ENCODE measurements around the gene FMNL3.
"Not testable (repeated sequence)": the region's sequence is repeated elsewhere in the genome, so short reads cannot be mapped to it uniquely, and the experiment has no call there.

The FMNL3 gene

GRCh38 chr12:49733219-49734017, 26.2 kb upstream of the FMNL3 start:
- Histone ChIP-seq H3K36me3 (ENCODE audit: control insufficient read depth, insufficient read depth, low read length) (no peaks in the 10 kb centered on the region), H3K4me1 (ENCODE audit: control insufficient read depth, insufficient read depth, low read length) (no peaks in the 10 kb centered on the region), H3K9me3 (ENCODE audit: control insufficient read depth, low read length) (no peaks in the 10 kb centered on the region), H3K4me3 (ENCODE audit: low read length) (no peak overlapping the region), H3K9ac (ENCODE audit: low read length) (no peak overlapping the region), H3K27me3 (ENCODE audit: control insufficient read depth, insufficient read depth, low read length) (no peaks in the 10 kb centered on the region)

GRCh38 chr12:49730568-49731101, 23.4 kb upstream of the FMNL3 start:
- Histone ChIP-seq H3K9ac (ENCODE audit: low read length) (no peak overlapping the region), H3K27me3 (ENCODE audit: control insufficient read depth, insufficient read depth, low read length) (no peaks in the 10 kb centered on the region), H3K4me1 (ENCODE audit: control insufficient read depth, insufficient read depth, low read length) (no peaks in the 10 kb centered on the region), H3K9me3 (ENCODE audit: control insufficient read depth, low read length) (no peaks in the 10 kb centered on the region), H3K4me3 (ENCODE audit: low read length) (no peak overlapping the region), H3K36me3 (ENCODE audit: control insufficient read depth, insufficient read depth, low read length) (no peaks in the 10 kb centered on the region)

- no peak overlapping the region for H3K4me3 ChIP-seq (ENCODE audit: low read length)
- H3K9me3 ChIP-seq (ENCODE audit: control insufficient read depth, low read length), result no peaks in the 10 kb centered on the region
- no peak overlapping the region for H3K9ac ChIP-seq (ENCODE audit: low read length)
- no peaks in the 10 kb centered on the region for H3K27me3 ChIP-seq (ENCODE audit: control insufficient read depth, insufficient read depth, low read length)
- no peaks in the 10 kb centered on the region for H3K36me3 ChIP-seq (ENCODE audit: control insufficient read depth, insufficient read depth, low read length)
- H3K4me1 ChIP-seq (ENCODE audit: control insufficient read depth, insufficient read depth, low read length), result no peaks in the 10 kb centered on the region
Observed at GRCh38 chr12:49730050-49730449, 22.8 kb upstream of the FMNL3 start.

GRCh38 chr12:49728446-49728845, 21.2 kb upstream of the FMNL3 start:
- Histone ChIP-seq H3K4me3 (ENCODE audit: low read length) (no peak overlapping the region), H3K9ac (ENCODE audit: low read length) (no peak overlapping the region), H3K9me3 (ENCODE audit: control insufficient read depth, low read length) (no peaks in the 10 kb centered on the region), H3K36me3 (ENCODE audit: control insufficient read depth, insufficient read depth, low read length) (no peaks in the 10 kb centered on the region), H3K4me1 (ENCODE audit: control insufficient read depth, insufficient read depth, low read length) (no peaks in the 10 kb centered on the region), H3K27me3 (ENCODE audit: control insufficient read depth, insufficient read depth, low read length) (no peaks in the 10 kb centered on the region)

GRCh38 chr12:49721355-49721754, 14.2 kb upstream of the FMNL3 start:
- H3K9ac ChIP-seq (ENCODE audit: low read length); H3K9me3 ChIP-seq (ENCODE audit: control insufficient read depth, low read length); H3K27me3 ChIP-seq (ENCODE audit: control insufficient read depth, insufficient read depth, low read length); H3K4me3 ChIP-seq (ENCODE audit: low read length); H3K36me3 ChIP-seq (ENCODE audit: control insufficient read depth, insufficient read depth, low read length); H3K4me1 ChIP-seq (ENCODE audit: control insufficient read depth, insufficient read depth, low read length): not testable (repeated sequence)

GRCh38 chr12:49720214-49720613, 13.0 kb upstream of the FMNL3 start:
- no peak overlapping the region for H3K4me3 ChIP-seq (ENCODE audit: low read length)
- peaks cover 7% of the 10 kb centered on the region for H3K27me3 ChIP-seq (ENCODE audit: control insufficient read depth, insufficient read depth, low read length)
- no peaks in the 10 kb centered on the region for H3K4me1 ChIP-seq (ENCODE audit: control insufficient read depth, insufficient read depth, low read length)
- no peaks in the 10 kb centered on the region for H3K9me3 ChIP-seq (ENCODE audit: control insufficient read depth, low read length)
- no peaks in the 10 kb centered on the region for H3K36me3 ChIP-seq (ENCODE audit: control insufficient read depth, insufficient read depth, low read length)
- no peak overlapping the region for H3K9ac ChIP-seq (ENCODE audit: low read length)

GRCh38 chr12:49717800-49718199, 10.6 kb upstream of the FMNL3 start:
- H3K27me3 ChIP-seq (ENCODE audit: control insufficient read depth, insufficient read depth, low read length); H3K9ac ChIP-seq (ENCODE audit: low read length); H3K36me3 ChIP-seq (ENCODE audit: control insufficient read depth, insufficient read depth, low read length); H3K4me1 ChIP-seq (ENCODE audit: control insufficient read depth, insufficient read depth, low read length); H3K9me3 ChIP-seq (ENCODE audit: control insufficient read depth, low read length); H3K4me3 ChIP-seq (ENCODE audit: low read length): not testable (repeated sequence)

GRCh38 chr12:49716553-49716952, 9.3 kb upstream of the FMNL3 start:
- H3K36me3 ChIP-seq (ENCODE audit: control insufficient read depth, insufficient read depth, low read length), result no peaks in the 10 kb centered on the region
- H3K9ac ChIP-seq (ENCODE audit: low read length), result no peak overlapping the region
- H3K9me3 ChIP-seq (ENCODE audit: control insufficient read depth, low read length), result no peaks in the 10 kb centered on the region
- peaks cover 7% of the 10 kb centered on the region for H3K27me3 ChIP-seq (ENCODE audit: control insufficient read depth, insufficient read depth, low read length)
- H3K4me3 ChIP-seq (ENCODE audit: low read length), result no peak overlapping the region
- H3K4me1 ChIP-seq (ENCODE audit: control insufficient read depth, insufficient read depth, low read length), result no peaks in the 10 kb centered on the region

GRCh38 chr12:49713952-49714351, 6.7 kb upstream of the FMNL3 start:
- H3K9ac ChIP-seq (ENCODE audit: low read length); H3K36me3 ChIP-seq (ENCODE audit: control insufficient read depth, insufficient read depth, low read length); H3K4me1 ChIP-seq (ENCODE audit: control insufficient read depth, insufficient read depth, low read length); H3K4me3 ChIP-seq (ENCODE audit: low read length); H3K9me3 ChIP-seq (ENCODE audit: control insufficient read depth, low read length): not testable (repeated sequence)
- peaks cover 13% of the 10 kb centered on the region for H3K27me3 ChIP-seq (ENCODE audit: control insufficient read depth, insufficient read depth, low read length)

- Histone ChIP-seq H3K9me3 (ENCODE audit: control insufficient read depth, low read length) (no peaks in the 10 kb centered on the region), H3K27me3 (ENCODE audit: control insufficient read depth, insufficient read depth, low read length) (peaks cover 24% of the 10 kb centered on the region), H3K4me3 (ENCODE audit: low read length) (no peak overlapping the region), H3K36me3 (ENCODE audit: control insufficient read depth, insufficient read depth, low read length) (no peaks in the 10 kb centered on the region), H3K4me1 (ENCODE audit: control insufficient read depth, insufficient read depth, low read length) (no peaks in the 10 kb centered on the region), H3K9ac (ENCODE audit: low read length) (no peak overlapping the region)
Observed at GRCh38 chr12:49708851-49709250, 1.6 kb upstream of the FMNL3 start.

- H3K4me3 ChIP-seq (ENCODE audit: low read length), result no peak overlapping the region
- H3K4me1 ChIP-seq (ENCODE audit: control insufficient read depth, insufficient read depth, low read length), result no peaks in the 10 kb centered on the region
- H3K36me3 ChIP-seq (ENCODE audit: control insufficient read depth, insufficient read depth, low read length), result no peaks in the 10 kb centered on the region
- no peak overlapping the region for H3K9ac ChIP-seq (ENCODE audit: low read length)
- peaks cover 24% of the 10 kb centered on the region for H3K27me3 ChIP-seq (ENCODE audit: control insufficient read depth, insufficient read depth, low read length)
- H3K9me3 ChIP-seq (ENCODE audit: control insufficient read depth, low read length), result no peaks in the 10 kb centered on the region
Observed at GRCh38 chr12:49707812-49708147, 575 bp upstream of the FMNL3 start.

GRCh38 chr12:49706351-49707127, 666 bp downstream of the FMNL3 start:
- Histone ChIP-seq H3K4me3 (ENCODE audit: low read length) (no peak overlapping the region), H3K4me1 (ENCODE audit: control insufficient read depth, insufficient read depth, low read length) (no peaks in the 10 kb centered on the region), H3K27me3 (ENCODE audit: control insufficient read depth, insufficient read depth, low read length) (peaks cover 24% of the 10 kb centered on the region), H3K9me3 (ENCODE audit: control insufficient read depth, low read length) (no peaks in the 10 kb centered on the region), H3K9ac (ENCODE audit: low read length) (peak overlapping the region; percentile 61), H3K36me3 (ENCODE audit: control insufficient read depth, insufficient read depth, low read length) (no peaks in the 10 kb centered on the region)

Measured in mucosa of stomach (tissue), 1 donor.